ENCODE data around the gene RAPGEF6.

- TF ChIP-seq POLR2A (IDR thresholded peaks at IDR 0.05) (no peak), CTCF (IDR thresholded peaks at IDR 0.05) (no peak)
These were observed 119.7 kb downstream of the RAPGEF6 start for GRCh38 chr5:131515348-131515747.
